Measurements from ENCODE around the gene ANKRD55. TPM values are rescaled to one million over a fixed set of nuclear protein-coding genes. Genes with fewer than 3 reads are reported as not detected.
"Not testable (repeated sequence)": the region's sequence is repeated elsewhere in the genome, so short reads cannot be mapped to it uniquely, and the experiment has no call there.

ANKRD55 gene
- total and polyA plus RNA-seq, 7 donors = 1.8 to 1.9 TPM; not detected in 5

DNA sequence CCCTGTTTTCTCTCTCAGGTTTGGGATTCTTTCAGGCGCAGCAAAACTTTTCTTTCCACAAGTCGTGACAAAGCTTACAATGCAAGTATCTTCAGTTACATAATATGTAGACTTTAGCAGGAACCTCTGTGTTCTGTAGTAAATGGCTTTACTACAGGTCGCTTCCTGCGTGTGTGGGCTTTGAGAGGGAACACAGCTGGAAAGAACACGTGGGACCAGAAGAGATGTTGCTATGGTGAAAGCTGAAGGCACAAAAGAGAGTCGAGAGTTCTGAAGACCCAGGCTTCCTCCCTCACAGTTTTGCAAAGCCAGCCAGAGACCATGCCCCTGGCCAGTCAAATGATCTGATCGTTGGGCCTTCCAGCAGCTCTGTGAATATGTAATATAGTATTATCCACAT, 4.0 kb downstream of the ANKRD55 start:
- TF ChIP-seq POLR2AphosphoS5 (IDR thresholded peaks at IDR 0.05) (no peak), POLR2A (IDR thresholded peaks at IDR 0.05) (no peak), CTCF (IDR thresholded peaks at IDR 0.05) (no peak), EP300 (IDR thresholded peaks at IDR 0.05) (no peak)
- Histone ChIP-seq H3K4me3 (no peak overlapping the region), H3K36me3 (no peaks in the 10 kb centered on the region), H3K27me3 (peaks cover 0 to 2% (median 0%) of the 10 kb centered on the region in 3 donors), H3K4me1 (no peaks in the 10 kb centered on the region), H3K27ac (no peak overlapping the region), H3K9me3 (no peaks in the 10 kb centered on the region)
- intact Hi-C loops (cut with DNase I) = no loop called here
- DNase-seq = no peak
- WGBS, 2 donors = 64 to 66% methylated on average over 7 of the region's 7 CpGs

GRCh38 chr5:56228631-56229030, 4.5 kb downstream of the ANKRD55 start:
- intact Hi-C loops (cut with DNase I) = no loop called here

GRCh38 chr5:56227691-56228090, 5.4 kb downstream of the ANKRD55 start:
- Histone ChIP-seq H3K36me3 (no peaks in the 10 kb centered on the region), H3K9me3 (no peaks in the 10 kb centered on the region), H3K4me3 (no peak overlapping the region), H3K4me1 (no peaks in the 10 kb centered on the region), H3K27ac (no peak overlapping the region), H3K27me3 (no peaks in the 10 kb centered on the region)
- intact Hi-C loops (cut with DNase I) = no loop called here
- TF ChIP-seq POLR2AphosphoS5 (IDR thresholded peaks at IDR 0.05) (no peak), CTCF (IDR thresholded peaks at IDR 0.05) (no peak), POLR2A (IDR thresholded peaks at IDR 0.05) (no peak)
- DNase-seq = no peak
- WGBS, 2 donors = 75 to 94% methylated on average over 5 of the region's 5 CpGs

More at GRCh38 chr5:56228631-56229030, 4.5 kb downstream of the ANKRD55 start:
- no peaks in the 10 kb centered on the region for H3K9me3 ChIP-seq
- H3K27me3 ChIP-seq = no peaks in the 10 kb centered on the region
- no peaks in the 10 kb centered on the region for H3K36me3 ChIP-seq
- H3K27ac ChIP-seq = no peak overlapping the region
- 80 to 85% methylated on average over 6 of the region's 6 CpGs for WGBS, 2 donors
- H3K4me1 ChIP-seq = no peaks in the 10 kb centered on the region
- no peak overlapping the region for H3K4me3 ChIP-seq
- TF ChIP-seq CTCF (IDR thresholded peaks at IDR 0.05) (no peak), POLR2AphosphoS5 (IDR thresholded peaks at IDR 0.05) (no peak), POLR2A (IDR thresholded peaks at IDR 0.05) (no peak), EP300 (IDR thresholded peaks at IDR 0.05) (no peak)
- DNase-seq = no peak

GRCh38 chr5:56223298-56223697, 9.8 kb downstream of the ANKRD55 start:
- H3K9me3 ChIP-seq; H3K36me3 ChIP-seq; H3K27me3 ChIP-seq; H3K4me3 ChIP-seq; DNase-seq; H3K27ac ChIP-seq; intact Hi-C loops (cut with DNase I); H3K4me1 ChIP-seq: not testable (repeated sequence)

DNA sequence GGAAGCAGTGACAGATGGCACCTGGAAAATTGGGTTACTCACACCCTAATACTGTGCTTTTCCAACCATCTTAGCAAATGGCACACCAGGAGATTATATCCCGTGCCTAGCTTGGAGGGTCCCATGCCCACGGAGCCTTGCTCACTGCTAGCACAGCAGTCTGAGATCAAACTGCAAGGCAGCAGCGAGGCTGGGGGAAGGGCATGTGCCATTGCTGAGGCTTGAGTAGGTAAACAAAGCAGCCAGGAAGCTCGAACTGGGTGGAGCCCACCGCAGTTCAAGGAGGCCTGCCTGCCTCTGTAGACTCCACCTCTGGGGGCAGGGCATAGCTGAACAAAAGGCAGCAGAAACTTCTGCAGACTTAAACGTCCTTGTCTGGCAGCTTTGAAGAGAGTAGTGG, 11.5 kb downstream of the ANKRD55 start:
- H3K9me3 ChIP-seq; H3K27me3 ChIP-seq; H3K36me3 ChIP-seq; intact Hi-C loops (cut with DNase I); H3K4me1 ChIP-seq; H3K4me3 ChIP-seq; DNase-seq; H3K27ac ChIP-seq: not testable (repeated sequence)
- WGBS, 2 donors = 67 to 79% methylated on average over 6 of the region's 6 CpGs

DNA sequence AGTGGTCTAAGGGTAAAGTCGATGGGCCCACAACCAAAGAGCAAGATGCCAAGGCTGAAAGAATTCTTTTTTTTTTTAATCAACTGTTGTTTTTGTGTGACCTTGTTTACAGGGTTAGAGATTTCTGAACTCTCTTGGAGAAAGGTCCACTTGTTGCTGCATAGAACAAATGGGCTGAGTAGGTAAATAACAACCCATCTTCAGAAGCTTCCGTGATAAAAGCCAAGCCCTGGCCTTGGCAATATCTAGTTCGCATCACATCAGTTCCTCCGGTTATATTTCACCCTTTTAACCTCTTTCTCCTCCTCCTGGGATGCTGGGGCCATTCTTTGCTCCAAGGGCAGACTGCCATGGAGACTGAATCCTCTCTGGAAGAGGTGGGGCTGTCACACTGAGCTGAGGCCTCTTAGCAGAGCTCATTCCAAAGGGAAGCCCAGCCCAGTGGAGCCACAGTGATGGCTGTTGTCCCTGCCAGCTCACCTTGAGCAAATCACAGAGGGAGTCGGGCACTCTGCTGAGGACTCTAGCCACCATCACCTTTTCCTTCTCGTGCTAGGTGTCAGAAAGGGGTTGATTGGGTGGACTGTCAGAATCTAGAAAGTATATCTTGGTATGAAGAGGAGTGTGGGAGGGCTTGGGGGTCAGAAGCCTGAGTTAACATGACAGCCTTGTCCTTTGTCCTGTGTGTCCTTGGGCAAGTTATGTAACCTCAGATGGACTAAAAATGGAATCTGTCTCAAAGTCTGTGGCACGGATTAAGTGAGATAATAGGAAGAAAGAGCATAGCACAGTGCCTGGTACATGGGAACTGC, 17.9 kb downstream of the ANKRD55 start:
- TF ChIP-seq POLR2A (IDR thresholded peaks at IDR 0.05) (no peak), POLR2AphosphoS5 (IDR thresholded peaks at IDR 0.05) (no peak), CTCF (IDR thresholded peaks at IDR 0.05) (no peak), EP300 (IDR thresholded peaks at IDR 0.05) (no peak)
- no peaks in the 10 kb centered on the region for H3K36me3 ChIP-seq

GRCh38 chr5:56213886-56214535, 19.1 kb downstream of the ANKRD55 start:
- H3K27me3 ChIP-seq; H3K27ac ChIP-seq; H3K36me3 ChIP-seq; H3K9me3 ChIP-seq; H3K4me3 ChIP-seq; intact Hi-C loops (cut with DNase I); H3K4me1 ChIP-seq; DNase-seq: not testable (repeated sequence)
- 67 to 80% methylated on average over 4 of the region's 4 CpGs for WGBS, 2 donors

More for the DNA sequence above, 17.9 kb downstream of the ANKRD55 start:
- 82 to 86% methylated on average over 7 of the region's 7 CpGs for WGBS, 2 donors
- intact Hi-C loops (cut with DNase I) = no loop called here
- peaks cover 0 to 5% (median 2%) of the 10 kb centered on the region in 4 donors for H3K9me3 ChIP-seq
- H3K27me3 ChIP-seq = no peaks in the 10 kb centered on the region
- H3K27ac ChIP-seq = no peak overlapping the region
- no peak overlapping the region for H3K4me3 ChIP-seq
- no peak for DNase-seq
- H3K4me1 ChIP-seq = no peaks in the 10 kb centered on the region

Data from sigmoid colon (tissue), 7 donors.